HEK293 (cell line): ENCODE results near the gene OR4E1.

ENCODE experiments used
- CTCF ChIP-seq: fragments of 450-650 bp; formaldehyde crosslinking; IDR thresholded peaks from 2 replicates; pipeline ENCODE4 v1.5.1; 2016; ENCODE audit warnings: missing biosample characterization, missing genetic modification characterization
- HOXC10 ChIP-seq: sonication (generic); formaldehyde crosslinking; IDR thresholded peaks from 2 replicates; pipeline ENCODE4 v1.8.1; 2023; ENCODE audit warnings: mild to moderate bottlenecking, missing genetic modification reagents
- PRDM2 ChIP-seq: fragments of 450-650 bp; formaldehyde crosslinking; IDR thresholded peaks from 2 replicates; pipeline ENCODE4 v1.5.1; 2016; ENCODE audit warnings: missing biosample characterization, missing genetic modification characterization, borderline replicate concordance
- SP2 ChIP-seq: fragments of 450-650 bp; formaldehyde crosslinking; IDR thresholded peaks from 2 replicates; pipeline ENCODE4 v1.5.1; 2016; ENCODE audit warnings: missing biosample characterization, missing genetic modification characterization
- TCF7L2 ChIP-seq: IDR thresholded peaks from 2 replicates; pipeline ENCODE4 v1.6.1; 2011; ENCODE audit warnings: low read depth, mild to moderate bottlenecking, inconsistent platforms, low read length, moderate library complexity, borderline replicate concordance
- ZFP37 ChIP-seq: fragments of 450-650 bp; formaldehyde crosslinking; IDR thresholded peaks from 2 replicates; pipeline ENCODE4 v1.5.1; 2016; ENCODE audit warnings: missing biosample characterization, missing genetic modification characterization
- ZNF121 ChIP-seq: fragments of 450-650 bp; formaldehyde crosslinking; IDR thresholded peaks from 2 replicates; pipeline ENCODE4 v1.5.1; 2016; ENCODE audit warnings: missing biosample characterization, missing genetic modification characterization
- ZNF138 ChIP-seq: fragments of 450-650 bp; formaldehyde crosslinking; IDR thresholded peaks from 2 replicates; pipeline ENCODE4 v1.5.1; 2016; ENCODE audit warnings: missing biosample characterization, missing genetic modification characterization, borderline replicate concordance
- ZNF488 ChIP-seq: fragments of 450-650 bp; formaldehyde crosslinking; IDR thresholded peaks from 2 replicates; pipeline ENCODE4 v1.5.1; 2016; ENCODE audit warnings: missing biosample characterization, missing genetic modification characterization
- ZNF518A ChIP-seq: fragments of 450-650 bp; formaldehyde crosslinking; conservative IDR thresholded peaks from 2 replicates; pipeline ENCODE4 v1.5.1; 2016; ENCODE audit warnings: low read depth, missing biosample characterization, missing genetic modification characterization
- ZNF555 ChIP-seq: fragments of 450-650 bp; formaldehyde crosslinking; conservative IDR thresholded peaks from 2 replicates; pipeline ENCODE4 v1.5.1; 2017; ENCODE audit warnings: missing biosample characterization, mild to moderate bottlenecking, missing genetic modification characterization, inconsistent platforms
- ZNF776 ChIP-seq: fragments of 450-650 bp; formaldehyde crosslinking; IDR thresholded peaks from 2 replicates; pipeline ENCODE4 v1.5.0; 2017; ENCODE audit warnings: missing biosample characterization, missing genetic modification characterization, borderline replicate concordance
- ZNF837 ChIP-seq: fragments of 450-650 bp; formaldehyde crosslinking; IDR thresholded peaks from 2 replicates; pipeline ENCODE4 v1.5.1; 2016; ENCODE audit warnings: missing biosample characterization, missing genetic modification characterization

GRCh38 chr14:21668377-21668776, 5.2 kb downstream of the OR4E1 start:
- TF ChIP-seq HOXC10 (CRISPR knock-in tag) = no peak
- no peak for TF ChIP-seq PRDM2
- TF ChIP-seq CTCF (tag by site-specific recombination) = no peak
- TF ChIP-seq SP2 (tag by site-specific recombination) = no peak
- TF ChIP-seq ZNF121 = no peak
- TF ChIP-seq ZNF488 (tag by site-specific recombination) = no peak
- TF ChIP-seq ZNF518A (tag by site-specific recombination) = no peak
- no peak for TF ChIP-seq ZNF138 (tag by site-specific recombination)
- TF ChIP-seq ZFP37 (tag by site-specific recombination) = no peak
- TF ChIP-seq ZNF776 (tag by site-specific recombination) = no peak
- no peak for TF ChIP-seq ZNF555 (tag by site-specific recombination)
- no peak for TF ChIP-seq TCF7L2
- no peak for TF ChIP-seq ZNF837 (tag by site-specific recombination)
